ENCODE results near the gene MMP11.
A peak's percentile ranks its signal among the peaks of the same experiment; 100 is the strongest.

Gene MMP11

DNA sequence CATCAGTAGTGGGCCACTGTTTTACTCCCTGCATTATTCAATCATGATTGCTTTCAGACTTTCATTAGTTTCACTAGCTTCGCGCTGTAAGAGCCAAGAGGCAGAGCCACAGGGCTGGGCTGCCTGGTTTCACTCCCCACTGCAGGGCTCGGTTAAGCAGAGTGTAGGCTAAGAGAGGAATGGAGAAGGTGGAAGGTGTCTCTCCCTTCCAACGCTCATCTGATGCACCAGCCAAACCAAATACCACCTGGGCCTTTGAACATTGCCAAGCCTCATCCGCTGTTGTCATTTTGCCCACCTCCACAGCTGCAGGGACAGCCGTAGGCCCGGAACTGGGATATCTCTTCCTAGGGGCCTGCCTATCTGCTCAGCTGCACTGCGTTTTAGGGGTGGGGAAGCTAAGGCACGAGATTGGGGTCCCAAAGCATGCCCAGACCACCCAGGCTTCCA is 13.6 kb downstream of the MMP11 start:
- H3K4me3 ChIP-seq (replicated peaks; ENCODE audit: insufficient read depth, low read length): peak overlapping the region; percentile 28

DNA sequence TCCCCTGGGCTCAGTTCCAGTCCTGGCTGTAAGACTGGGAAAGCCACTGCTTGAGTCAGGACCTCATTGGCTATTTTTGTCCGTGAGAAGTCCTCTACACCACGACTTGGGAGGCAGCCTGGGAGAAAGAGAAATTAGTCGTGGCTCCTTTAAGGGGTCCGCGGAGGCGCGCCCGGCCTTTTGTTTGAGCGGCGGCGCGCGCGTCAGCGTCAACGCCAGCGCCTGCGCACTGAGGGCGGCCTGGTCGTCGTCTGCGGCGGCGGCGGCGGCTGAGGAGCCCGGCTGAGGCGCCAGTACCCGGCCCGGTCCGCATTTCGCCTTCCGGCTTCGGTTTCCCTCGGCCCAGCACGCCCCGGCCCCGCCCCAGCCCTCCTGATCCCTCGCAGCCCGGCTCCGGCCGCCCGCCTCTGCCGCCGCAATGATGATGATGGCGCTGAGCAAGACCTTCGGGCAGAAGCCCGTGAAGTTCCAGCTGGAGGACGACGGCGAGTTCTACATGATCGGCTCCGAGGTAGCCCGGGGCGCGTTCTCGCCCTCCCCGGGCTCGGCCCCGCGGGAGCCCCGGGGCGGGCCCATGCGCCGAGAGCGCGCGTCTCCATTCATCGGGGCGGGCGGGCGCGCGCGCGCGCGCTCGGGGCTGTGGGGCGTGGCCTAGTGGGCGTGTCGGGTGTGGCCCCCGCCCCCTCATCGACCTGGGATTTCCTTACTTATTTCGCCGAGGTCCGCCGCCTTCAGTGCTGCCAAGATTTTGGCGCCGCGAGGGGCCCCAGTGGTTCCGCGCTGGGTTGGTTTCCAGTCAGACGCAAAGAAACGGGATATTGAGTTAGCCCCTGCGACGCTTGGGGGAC is 14.3 kb downstream of the MMP11 start, which contains the start of gene SMARCB1:
Gene SMARCB1 (plus strand): TSS at position 215 of the 848 bp plus-strand sequence. CDS start 204 bp downstream, at position 419.
- TF ChIP-seq POLR2AphosphoS5 (IDR thresholded peaks at IDR 0.05; ENCODE audit: low read depth) (peak; percentile 67; the same call in 1 of the 2 replicates), SPI1 (IDR thresholded peaks at IDR 0.05; ENCODE audit: borderline replicate concordance, low read depth) (no peak), GABPA (IDR thresholded peaks at IDR 0.05; ENCODE audit: low read depth) (no peak)
- TF ChIP-seq, protein P1, sequence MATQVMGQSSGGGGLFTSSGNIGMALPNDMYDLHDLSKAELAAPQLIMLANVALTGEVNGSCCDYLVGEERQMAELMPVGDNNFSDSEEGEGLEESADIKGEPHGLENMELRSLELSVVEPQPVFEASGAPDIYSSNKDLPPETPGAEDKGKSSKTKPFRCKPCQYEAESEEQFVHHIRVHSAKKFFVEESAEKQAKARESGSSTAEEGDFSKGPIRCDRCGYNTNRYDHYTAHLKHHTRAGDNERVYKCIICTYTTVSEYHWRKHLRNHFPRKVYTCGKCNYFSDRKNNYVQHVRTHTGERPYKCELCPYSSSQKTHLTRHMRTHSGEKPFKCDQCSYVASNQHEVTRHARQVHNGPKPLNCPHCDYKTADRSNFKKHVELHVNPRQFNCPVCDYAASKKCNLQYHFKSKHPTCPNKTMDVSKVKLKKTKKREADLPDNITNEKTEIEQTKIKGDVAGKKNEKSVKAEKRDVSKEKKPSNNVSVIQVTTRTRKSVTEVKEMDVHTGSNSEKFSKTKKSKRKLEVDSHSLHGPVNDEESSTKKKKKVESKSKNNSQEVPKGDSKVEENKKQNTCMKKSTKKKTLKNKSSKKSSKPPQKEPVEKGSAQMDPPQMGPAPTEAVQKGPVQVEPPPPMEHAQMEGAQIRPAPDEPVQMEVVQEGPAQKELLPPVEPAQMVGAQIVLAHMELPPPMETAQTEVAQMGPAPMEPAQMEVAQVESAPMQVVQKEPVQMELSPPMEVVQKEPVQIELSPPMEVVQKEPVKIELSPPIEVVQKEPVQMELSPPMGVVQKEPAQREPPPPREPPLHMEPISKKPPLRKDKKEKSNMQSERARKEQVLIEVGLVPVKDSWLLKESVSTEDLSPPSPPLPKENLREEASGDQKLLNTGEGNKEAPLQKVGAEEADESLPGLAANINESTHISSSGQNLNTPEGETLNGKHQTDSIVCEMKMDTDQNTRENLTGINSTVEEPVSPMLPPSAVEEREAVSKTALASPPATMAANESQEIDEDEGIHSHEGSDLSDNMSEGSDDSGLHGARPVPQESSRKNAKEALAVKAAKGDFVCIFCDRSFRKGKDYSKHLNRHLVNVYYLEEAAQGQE (IDR thresholded peaks at IDR 0.05; ENCODE audit: insufficient replicate concordance, low read depth): no peak
- TF ChIP-seq, protein P2, sequence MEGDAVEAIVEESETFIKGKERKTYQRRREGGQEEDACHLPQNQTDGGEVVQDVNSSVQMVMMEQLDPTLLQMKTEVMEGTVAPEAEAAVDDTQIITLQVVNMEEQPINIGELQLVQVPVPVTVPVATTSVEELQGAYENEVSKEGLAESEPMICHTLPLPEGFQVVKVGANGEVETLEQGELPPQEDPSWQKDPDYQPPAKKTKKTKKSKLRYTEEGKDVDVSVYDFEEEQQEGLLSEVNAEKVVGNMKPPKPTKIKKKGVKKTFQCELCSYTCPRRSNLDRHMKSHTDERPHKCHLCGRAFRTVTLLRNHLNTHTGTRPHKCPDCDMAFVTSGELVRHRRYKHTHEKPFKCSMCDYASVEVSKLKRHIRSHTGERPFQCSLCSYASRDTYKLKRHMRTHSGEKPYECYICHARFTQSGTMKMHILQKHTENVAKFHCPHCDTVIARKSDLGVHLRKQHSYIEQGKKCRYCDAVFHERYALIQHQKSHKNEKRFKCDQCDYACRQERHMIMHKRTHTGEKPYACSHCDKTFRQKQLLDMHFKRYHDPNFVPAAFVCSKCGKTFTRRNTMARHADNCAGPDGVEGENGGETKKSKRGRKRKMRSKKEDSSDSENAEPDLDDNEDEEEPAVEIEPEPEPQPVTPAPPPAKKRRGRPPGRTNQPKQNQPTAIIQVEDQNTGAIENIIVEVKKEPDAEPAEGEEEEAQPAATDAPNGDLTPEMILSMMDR (IDR thresholded peaks at IDR 0.05; ENCODE audit: insufficient read depth, low read length): no peak
- H3K27me3 ChIP-seq (ENCODE audit: insufficient read depth, poor library complexity, severe bottlenecking): no peaks in the 10 kb centered on the region
- peak within 1 kb of the TSS; percentile 97 for H3K27ac ChIP-seq (replicated peaks)
- DNase-seq (ENCODE audit: low read depth in 1 of 2, low spot score in 1 of 2): peak; percentile 70 to 84
- peak within 1 kb of the TSS; percentile 73 for H3K4me3 ChIP-seq (replicated peaks; ENCODE audit: insufficient read depth, low read length)

More for the DNA sequence above, 13.6 kb downstream of the MMP11 start:
- H3K27me3 ChIP-seq (ENCODE audit: insufficient read depth, poor library complexity, severe bottlenecking): no peaks in the 10 kb centered on the region
- no peak for TF ChIP-seq GABPA (IDR thresholded peaks at IDR 0.05; ENCODE audit: low read depth)
- TF ChIP-seq, protein P2 (IDR thresholded peaks at IDR 0.05; ENCODE audit: insufficient read depth, low read length): no peak
- TF ChIP-seq POLR2AphosphoS5 (IDR thresholded peaks at IDR 0.05; ENCODE audit: low read depth): no peak
- TF ChIP-seq, protein P1 (IDR thresholded peaks at IDR 0.05; ENCODE audit: insufficient replicate concordance, low read depth): no peak
- TF ChIP-seq SPI1 (IDR thresholded peaks at IDR 0.05; ENCODE audit: borderline replicate concordance, low read depth): no peak
- no peak for DNase-seq (ENCODE audit: low read depth in 1 of 2, low spot score in 1 of 2)
- peak overlapping the region; percentile 97 for H3K27ac ChIP-seq (replicated peaks)

DNA sequence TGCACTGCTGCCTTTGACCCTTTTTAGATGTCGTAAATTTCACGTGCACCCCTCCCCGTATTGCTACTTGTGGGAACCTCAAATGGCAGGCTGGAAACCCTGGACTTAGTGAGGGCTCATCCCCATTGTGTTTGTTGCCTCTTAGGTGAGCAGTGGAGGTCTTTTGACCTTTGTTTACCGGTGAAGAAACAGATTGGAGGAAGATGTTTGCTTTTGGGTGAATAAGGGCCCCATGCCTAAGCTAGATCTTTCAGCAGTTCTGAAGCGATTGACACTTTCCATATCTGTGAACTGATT is 14.9 kb downstream of the MMP11 start:
- TF ChIP-seq SPI1 (IDR thresholded peaks at IDR 0.05; ENCODE audit: borderline replicate concordance, low read depth) (no peak), POLR2AphosphoS5 (IDR thresholded peaks at IDR 0.05; ENCODE audit: low read depth) (no peak), GABPA (IDR thresholded peaks at IDR 0.05; ENCODE audit: low read depth) (no peak)
- TF ChIP-seq, protein P2 (IDR thresholded peaks at IDR 0.05; ENCODE audit: insufficient read depth, low read length): no peak
- TF ChIP-seq, protein P1 (IDR thresholded peaks at IDR 0.05; ENCODE audit: insufficient replicate concordance, low read depth): no peak
- peak overlapping the region; percentile 97 for H3K27ac ChIP-seq (replicated peaks)
- no peaks in the 10 kb centered on the region for H3K27me3 ChIP-seq (ENCODE audit: insufficient read depth, poor library complexity, severe bottlenecking)

More for the DNA sequence above, 14.9 kb downstream of the MMP11 start:
- H3K4me3 ChIP-seq (replicated peaks; ENCODE audit: insufficient read depth, low read length): peak overlapping the region; percentile 73
- DNase-seq (ENCODE audit: low read depth in 1 of 2, low spot score in 1 of 2): no peak

Measured in HL-60 (cell line).